Left cardiac atrium (tissue), 4 donors: ENCODE measurements around the gene ARL4A. TPM values are rescaled to one million over a fixed set of nuclear protein-coding genes. Genes with fewer than 3 reads are reported as not detected.
A peak's percentile ranks its signal among the peaks of the same experiment; 100 is the strongest.
"Not testable (repeated sequence)": the region's sequence is repeated elsewhere in the genome, so short reads cannot be mapped to it uniquely, and the experiment has no call there.

Experiments
- ATAC-seq, 2 donors: fragments of 200-7000 bp; cut with Tn5 transposase; one replicate each; pipeline ENCODE4 v1.9.1; 2020; ENCODE audit warnings: mild to moderate bottlenecking in 2 of 2, moderate library complexity in 2 of 2
- DNase-seq: peaks from one replicate; pipeline ENCODE4 v3.0.0-alpha.2; 2020
- intact Hi-C, 2 donors: fragments of 100-400 bp; cut with DNase I; formaldehyde crosslinking; loops; one replicate each; pipeline versions ENCODE4 v1.14.1 to v1.15.1; 2022 to 2023
- long read RNA-seq: library from polyadenylated mRNA; unstranded; transcript quantifications from one replicate; pipeline ENCODE4 v2.0.0, GENCODE V29; 2021
- total RNA-seq, 2 donors: library from RNA; stranded (reverse); fragmentation: NEBNext Ultra II Directional; extraction: Animal tissue kit (Norgen Biotek cat#: 25700); gene quantifications; one replicate each; pipeline ENCODE4 v1.2.1, GENCODE V29; 2021
- donor health status: DM: no; HTN: yes; CAD: no.
- donor health status: DM: no; HTN: yes; CAD: no; lungs with severe emphysema.
- donor health status: DM: yes; HTN: yes; CAD: no.
- donor health status: Dilated cardiomyopathy.

Gene ARL4A, protein sequence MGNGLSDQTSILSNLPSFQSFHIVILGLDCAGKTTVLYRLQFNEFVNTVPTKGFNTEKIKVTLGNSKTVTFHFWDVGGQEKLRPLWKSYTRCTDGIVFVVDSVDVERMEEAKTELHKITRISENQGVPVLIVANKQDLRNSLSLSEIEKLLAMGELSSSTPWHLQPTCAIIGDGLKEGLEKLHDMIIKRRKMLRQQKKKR
- total RNA-seq, result 10 to 100 TPM; 13.9 to 17.9 TPM
- long read RNA-seq, transcript ARL4A-201 (2 exons, 1,147 nt), result major isoform, 8 of 10 reads
- long read RNA-seq, partial matches to known transcripts, result 0 of 10 reads
- long read RNA-seq, other reads (novel, unspliced or antisense), result 1 of 10 reads

DNA sequence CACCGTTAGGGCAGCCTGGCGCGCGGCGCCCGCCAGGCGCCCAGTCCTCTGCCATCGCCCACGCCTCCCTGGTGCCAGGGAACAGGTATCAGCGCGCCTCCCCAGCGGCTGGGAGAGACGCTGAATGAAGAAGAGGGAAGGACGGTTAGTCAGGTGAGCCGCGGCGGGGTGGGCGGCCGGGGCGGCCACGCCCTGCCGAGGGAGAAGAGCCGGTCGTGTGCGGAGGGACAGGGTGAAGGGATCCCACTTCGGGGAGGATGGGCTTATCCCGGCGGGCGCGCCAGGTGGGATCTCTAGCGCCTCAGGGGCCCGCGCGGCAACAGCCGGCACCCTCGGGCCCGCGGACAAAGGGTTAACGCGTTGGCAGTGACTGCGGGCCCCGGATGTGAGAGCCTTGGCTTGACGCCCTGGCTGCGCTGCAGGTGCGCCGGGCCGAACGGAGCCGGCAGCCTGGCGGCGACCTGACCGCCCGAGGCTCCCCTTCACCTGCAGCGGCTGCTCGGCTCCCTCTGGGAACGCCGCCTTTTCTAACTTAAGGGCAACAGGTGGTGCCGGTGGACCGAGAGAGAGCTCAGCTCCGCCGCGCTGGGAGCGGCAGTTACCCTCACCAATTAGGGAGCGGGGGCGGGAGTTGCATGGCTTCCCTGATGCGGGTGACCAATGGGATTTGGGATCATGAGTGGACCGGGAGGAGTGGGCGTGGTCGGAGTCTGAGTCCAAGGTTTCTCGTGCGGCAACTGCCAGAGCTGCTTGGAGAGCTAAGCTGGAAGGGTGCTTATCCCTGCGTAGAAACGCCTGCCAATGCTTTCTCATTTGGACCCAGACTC, at the start of gene ARL4A:
TSS of gene ARL4A (plus strand) at position 743 of the 827 bp plus-strand sequence. CDS start 622 bp downstream, outside the sequence.
- intact Hi-C loops, result loop anchor here (5.0 to 10.0 kb wide), 4 partner anchors 85 to 578 kb away; no protein-coding TSS in a partner anchor
- ATAC-seq, result peak; percentile 95 to 98

DNA sequence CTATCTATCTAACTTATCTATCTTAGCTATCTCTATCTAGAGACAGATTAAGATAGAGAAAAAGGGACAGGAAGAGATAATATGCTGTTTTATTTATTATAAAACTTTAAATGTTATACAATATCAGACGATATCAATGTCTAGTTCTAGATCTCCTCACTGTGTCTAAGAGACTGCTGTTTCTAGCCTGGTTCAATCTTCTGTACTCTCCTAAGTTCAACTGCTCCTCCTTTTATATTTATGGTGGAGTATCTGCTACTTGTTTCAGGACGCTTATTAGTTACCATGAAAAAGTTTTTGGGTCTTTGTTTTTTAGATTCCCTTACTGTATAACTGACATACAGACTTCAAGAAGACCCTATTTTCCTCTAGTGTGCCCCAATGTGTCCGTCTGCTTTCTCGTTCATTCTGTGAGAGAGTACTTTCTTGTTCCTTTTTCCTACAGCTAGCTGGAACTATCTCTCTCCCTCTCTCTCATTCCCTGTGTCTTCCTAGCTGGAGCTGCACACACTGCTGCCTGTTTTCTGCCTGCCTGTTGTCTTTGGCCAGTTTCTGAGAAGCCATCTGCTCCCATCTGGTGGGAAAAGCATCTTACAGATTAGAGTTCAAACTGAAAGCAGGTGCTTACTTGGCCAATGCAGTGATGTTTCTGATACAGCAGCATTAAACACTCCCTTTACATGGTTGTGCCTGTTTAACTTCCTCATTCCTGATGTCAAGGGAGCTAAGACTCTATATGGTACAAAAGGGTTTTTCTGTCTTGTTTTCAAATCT, 49.4 kb upstream of the ARL4A start:
- ATAC-seq (peak; percentile 12 to 74), DNase-seq (no peak)
- intact Hi-C loops, result loop anchor here (1.0 to 10.0 kb wide), 2 partner anchors 625 to 627 kb away; no protein-coding TSS in a partner anchor

More for the DNA sequence above, at the start of gene ARL4A:
- DNase-seq, result peak; percentile 99

DNA sequence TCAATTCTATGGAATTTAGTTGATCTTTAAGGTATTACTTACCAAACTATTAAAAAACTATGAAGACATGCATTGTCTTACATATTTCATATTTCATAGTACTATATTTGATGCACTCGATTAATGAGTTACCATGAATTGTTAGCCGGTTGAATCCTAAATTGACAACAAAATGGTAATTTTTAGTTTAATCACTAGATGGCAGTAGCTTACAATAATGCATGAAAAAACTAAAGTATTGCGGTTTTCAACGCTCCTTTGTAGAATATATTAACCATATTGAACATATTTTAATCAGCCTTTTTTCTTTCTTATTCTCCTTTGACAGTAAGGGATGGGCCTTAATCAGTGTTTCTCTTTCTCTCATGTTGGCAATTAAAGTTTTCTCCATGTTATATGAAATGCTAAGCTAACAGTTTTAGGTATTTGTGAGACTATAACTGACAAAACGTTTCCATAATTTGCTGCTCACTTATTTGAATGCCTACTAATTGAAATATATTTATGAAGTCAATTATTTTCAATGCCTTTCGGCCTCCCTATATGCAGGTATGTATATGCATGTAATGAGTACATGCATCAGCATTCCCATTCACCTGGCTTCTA, 48.5 kb upstream of the ARL4A start:
- intact Hi-C loops, result loop anchor here (1.0 to 10.0 kb wide), 2 partner anchors 624 to 626 kb away; no protein-coding TSS in a partner anchor
- ATAC-seq (peak in 1 of 2 donors; percentile 37), DNase-seq (no peak)

DNA sequence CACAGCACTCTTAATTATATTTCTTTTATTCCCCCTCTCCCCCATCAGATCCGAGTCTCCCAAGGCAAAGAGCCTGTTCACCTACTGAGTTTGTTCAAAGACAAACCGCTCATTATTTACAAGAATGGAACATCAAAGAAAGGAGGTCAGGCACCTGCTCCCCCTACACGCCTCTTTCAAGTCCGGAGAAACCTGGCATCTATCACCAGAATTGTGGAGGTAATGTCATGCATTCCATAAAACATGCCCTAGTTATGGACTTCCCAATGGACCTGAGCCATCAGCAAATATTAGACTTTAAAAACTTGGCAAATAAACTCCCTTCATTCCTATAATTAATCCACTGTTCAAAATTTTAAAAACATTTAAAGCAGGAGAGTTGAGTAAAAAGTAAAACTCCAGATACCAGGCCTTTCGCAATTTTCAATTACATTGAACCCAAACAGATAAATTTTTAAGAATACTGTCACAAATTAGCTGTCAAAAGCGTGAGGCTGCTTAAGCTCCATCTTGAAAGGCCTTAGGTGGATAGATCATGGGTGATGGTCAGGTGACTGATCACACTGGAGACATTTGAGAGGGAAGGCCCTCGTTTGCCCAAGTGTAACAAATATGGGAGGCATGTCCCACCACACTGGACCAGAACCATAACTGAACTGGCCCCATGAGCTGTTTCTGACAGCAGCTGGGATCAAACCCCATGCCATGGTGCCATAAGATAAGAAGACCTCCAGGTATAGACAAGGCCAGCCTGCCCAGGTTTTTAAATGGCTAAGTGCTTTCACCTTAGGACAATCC, 46.9 kb upstream of the ARL4A start:
- intact Hi-C loops, result no loop called here
- DNase-seq, result no peak
- no peak for ATAC-seq

DNA sequence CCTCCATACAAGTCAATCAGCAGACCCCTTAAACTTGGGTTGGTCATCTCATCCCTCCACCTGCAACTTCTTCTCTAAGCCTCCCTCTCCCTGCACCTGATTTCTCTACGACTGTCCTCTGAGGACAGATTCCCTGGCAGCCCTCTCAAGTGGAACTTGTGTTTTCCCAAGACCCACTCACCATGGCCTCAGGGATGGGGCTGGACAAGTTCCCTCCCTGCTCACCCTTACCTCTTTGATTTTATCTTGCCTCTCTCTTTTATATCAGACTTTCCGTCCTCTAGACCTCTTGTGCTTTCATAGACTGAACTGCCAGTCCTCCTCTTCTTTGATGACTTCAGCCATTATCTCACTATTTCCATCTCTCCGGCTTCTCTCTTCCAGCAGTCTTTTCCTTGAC, 46.2 kb upstream of the ARL4A start:
- intact Hi-C loops, result no loop called here
- ATAC-seq (no peak), DNase-seq (no peak)

DNA sequence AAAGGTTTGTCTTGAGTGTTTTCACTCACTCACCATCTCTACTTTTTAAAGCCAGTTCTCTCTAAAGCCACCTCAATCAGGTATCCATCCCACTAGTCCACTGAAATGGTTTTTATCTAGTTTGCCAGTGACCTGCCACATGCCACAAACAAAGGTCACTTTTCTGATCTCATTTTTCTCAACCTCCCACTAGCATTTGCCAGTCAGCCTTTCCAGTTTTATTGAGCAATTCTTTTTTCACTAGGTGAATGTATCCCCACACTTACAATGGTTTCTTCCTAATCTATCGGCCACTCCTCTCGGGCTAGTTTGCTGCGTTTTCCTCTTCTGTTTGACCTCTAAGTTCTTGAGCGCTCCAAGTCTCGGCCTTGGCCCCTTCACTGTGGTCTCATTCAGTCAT, 44.9 kb upstream of the ARL4A start:
- ATAC-seq (no peak), DNase-seq (no peak)
- intact Hi-C loops, result no loop called here

DNA sequence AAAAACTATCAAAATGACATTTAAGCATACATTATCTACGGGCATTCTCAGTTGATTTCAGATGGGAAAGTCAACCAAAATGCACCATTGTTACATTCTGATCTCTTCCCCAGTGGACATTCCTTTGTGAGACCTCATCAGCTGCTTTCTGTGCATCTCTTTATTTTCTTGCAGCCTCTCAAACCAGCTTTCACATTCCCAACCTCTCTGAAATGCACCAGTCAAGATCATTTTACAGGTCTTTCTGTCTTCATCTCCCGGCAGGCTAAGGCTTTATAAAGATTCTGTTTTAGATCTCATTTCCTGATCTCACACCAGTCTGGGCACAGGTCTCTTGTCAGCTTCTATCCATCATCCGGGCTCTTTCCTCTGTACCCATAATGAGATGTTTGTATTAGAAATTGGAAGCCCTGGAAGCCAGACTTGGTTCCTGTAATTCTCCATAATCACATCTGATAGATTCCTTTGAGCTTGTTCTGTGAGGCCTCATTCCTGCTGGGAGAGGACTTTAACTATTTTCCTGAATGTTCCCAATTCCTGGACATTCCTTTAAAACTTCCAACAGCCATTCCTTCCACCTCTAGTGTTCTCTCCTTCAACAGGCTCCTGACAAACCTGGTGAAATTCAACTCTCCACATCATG, 44.3 kb upstream of the ARL4A start:
- ATAC-seq, result no peak

DNA sequence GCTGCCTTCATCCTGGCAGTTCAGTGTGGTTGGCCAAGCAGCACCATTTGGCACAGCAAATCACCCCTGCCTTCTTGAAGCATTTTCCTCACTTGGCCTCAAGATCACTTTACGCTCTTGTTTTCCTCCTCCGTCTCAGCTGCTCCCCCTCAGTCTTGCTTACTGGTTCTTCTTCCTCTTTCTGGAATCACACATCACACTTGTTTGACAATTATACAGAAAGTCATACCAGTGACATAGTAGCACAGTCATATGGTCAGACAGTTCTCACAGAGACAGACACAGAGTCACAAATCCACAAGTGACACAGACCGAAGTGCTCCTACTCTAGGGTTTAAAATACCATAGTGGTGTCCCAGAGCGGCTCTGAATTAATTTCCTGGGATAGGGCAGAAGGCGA, 43.8 kb upstream of the ARL4A start:
- intact Hi-C loops, result no loop called here

More for the DNA sequence above, 44.3 kb upstream of the ARL4A start:
- no peak for DNase-seq
- intact Hi-C loops, result no loop called here

DNA sequence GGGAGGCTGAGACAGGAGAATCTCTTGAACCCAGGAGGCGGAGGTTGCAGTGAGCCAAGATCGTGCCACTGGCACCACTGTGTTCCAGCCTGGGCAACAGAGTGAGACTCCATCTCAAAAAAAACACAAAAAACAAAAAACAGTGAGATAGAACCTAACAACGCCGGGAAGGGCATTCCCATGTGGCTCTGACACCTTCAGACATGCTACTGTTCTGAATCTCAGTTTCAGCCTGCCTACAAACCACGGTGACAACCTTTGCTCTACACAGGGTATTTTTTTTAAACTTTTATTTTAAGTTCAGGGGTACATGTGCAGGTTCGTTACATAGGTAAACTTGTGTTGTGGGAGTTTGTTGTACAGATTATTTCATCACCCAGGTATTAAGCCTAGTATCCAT, 42.2 kb upstream of the ARL4A start:
- intact Hi-C loops, ATAC-seq: not testable (repeated sequence)

More for the DNA sequence above, 43.8 kb upstream of the ARL4A start:
- DNase-seq, result no peak
- no peak for ATAC-seq

DNA sequence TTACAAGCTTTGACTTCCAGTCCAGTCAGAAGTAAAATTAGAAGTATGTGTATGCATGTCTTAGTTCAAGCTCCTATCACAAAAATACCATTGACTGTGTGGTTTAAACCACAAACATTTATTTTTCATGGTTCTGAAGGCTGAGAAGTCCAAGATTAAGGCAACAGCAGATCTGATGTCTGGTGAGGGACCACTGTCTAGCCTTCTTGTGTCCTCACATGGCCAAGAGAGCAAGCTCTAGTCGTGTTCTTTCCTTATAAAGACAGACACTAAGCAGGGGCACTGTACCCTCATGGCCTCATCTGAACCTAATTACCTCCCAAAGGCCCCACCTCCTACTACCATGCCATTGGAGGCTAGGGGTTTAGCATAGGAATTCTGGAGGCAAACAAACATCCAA, 41.3 kb upstream of the ARL4A start:
- intact Hi-C loops, result no loop called here
- DNase-seq, result no peak
- ATAC-seq, result no peak

More for the DNA sequence above, 42.2 kb upstream of the ARL4A start:
- not testable (repeated sequence) for DNase-seq

DNA sequence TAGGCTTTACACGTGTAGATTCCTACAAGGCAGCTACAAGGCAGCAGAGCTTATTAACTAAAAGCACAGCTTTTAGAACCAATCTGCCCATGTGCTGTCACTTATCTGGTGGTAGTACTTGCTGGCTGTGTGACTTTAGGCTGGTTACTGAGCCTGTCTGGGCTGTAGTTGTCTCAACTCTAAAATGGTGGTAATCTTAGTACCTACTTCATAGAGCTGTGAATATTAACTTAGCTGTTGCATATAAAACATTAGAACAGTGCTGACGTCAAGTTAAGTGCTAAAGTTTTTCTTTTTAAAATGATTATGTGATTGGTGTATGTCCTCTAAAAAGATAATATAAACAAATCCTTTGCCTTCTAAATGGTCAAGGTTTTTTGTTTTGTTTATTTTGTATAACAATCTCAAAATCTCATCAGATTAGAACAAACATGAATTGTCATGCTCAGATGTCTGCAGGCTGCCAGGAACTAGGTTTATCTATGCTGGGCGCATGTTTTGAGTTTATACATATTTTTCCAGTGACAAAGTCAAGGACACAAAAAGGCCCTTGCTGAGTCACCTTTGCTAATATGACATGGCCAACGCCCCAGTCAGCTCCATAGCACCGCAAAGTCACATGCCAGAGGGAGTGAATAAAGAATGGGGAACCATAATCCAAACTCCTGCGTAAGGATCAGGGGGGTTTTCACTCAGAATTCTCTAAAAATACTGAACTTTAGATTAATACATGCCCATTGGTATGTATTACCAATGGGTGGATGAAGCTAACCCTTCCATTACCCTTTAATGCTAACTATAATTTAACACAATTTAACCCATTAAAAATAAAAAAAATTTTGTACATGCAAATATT, 39.8 kb upstream of the ARL4A start:
- ATAC-seq (no peak), DNase-seq (no peak)
- intact Hi-C loops, result no loop called here

DNA sequence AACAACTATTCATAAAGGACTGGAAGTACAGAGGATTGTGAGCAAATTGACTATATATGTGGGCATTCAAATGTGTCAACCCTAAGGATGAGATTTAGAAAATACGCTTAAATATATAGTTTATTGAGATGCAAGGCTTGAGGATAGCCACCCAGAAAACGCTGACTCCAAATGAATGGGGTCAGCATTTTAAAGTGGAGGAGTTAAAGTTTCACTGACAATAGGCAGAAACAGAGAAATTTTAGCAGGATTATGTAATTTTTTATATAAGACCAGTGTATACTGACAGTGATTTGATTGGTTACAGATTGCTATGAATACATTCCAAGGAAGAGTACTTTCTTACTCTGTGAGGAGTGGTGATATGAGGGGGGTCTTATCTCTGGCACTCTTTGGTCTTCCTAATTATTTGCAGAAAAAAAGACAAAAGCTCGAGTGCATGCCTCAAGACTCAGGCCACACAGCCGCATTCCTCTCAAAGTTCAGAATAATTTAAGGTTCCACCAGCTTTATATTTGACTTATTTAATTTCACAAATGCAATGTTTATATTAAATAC, 38.6 kb upstream of the ARL4A start:
- no peak for DNase-seq
- intact Hi-C loops, result no loop called here
- ATAC-seq, result no peak

DNA sequence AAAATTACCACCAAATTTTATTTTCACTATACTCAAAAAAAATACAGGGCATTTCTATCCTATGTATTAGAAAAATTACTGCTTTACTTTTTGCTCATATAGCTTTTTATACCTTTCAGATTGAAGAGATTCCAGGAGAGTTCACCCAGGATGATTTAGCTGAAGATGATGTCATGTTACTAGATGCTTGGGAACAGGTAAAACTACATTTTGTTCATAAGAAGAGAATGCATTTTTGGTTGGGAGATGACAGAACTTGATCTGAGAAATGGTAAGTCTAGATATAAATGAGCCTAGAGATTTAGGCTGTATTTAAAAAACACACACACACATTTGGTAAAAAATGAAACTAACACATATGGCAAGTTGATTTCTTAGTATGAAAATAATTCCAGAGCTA, 38.1 kb upstream of the ARL4A start:
- no peak for DNase-seq
- no peak for ATAC-seq
- intact Hi-C loops, result no loop called here

DNA sequence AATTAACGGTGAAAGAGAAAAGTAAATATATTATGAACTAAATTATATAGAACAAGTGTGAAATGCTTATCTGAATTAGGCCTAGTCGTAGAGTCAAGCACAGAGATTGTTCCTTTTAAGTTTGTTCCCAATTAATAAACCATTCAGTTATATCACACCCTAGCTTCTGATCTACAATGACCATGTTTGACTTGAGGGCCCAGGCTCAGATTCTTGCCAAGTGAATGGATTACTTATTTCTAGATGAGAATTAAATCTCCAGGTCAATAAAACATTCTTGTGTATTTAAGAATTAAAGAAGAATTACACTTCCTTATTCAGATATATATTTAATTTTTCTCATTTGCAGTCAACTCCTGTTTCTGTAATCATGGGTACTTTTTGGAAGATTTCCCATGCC, 37.4 kb upstream of the ARL4A start:
- ATAC-seq (no peak), DNase-seq (no peak)
- intact Hi-C loops, result no loop called here

DNA sequence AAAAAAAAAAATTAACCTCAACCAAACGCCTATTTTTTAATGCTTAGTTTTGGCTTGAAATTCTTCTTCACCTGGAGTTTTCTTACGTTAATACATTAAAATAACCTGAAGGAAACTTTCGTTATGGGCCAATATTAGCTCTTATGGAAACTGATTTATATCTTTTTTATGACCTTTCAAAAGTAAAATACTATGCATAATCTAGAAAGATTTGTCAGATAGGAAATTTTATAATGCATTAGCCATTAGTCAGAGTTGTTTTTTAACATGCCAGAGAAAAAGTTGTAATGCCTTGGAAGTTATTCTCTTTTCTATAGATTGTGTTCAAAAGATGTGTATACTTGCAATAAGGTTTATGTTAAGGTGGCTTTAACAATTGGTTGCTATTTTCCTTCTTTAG, 34.3 kb upstream of the ARL4A start:
- DNase-seq (no peak), ATAC-seq (no peak)
- intact Hi-C loops, result no loop called here

DNA sequence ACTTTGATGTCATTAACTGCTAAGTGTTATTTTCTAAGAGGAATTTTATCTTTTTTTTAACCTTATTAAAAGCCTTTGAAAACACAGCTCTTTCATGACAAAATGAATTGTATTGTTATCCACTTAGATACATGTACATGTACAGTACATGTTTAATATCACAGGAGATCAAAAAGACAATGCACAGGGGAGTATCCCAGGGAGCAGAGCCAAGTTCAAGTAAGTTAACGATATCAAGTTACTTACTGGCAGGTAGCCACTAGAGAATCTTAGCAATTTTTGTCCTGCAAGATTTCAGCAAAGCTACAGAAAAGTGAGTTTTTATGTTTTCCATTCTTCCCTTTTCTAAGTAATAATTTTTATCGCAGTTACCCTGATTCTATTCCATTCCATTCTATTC, 33.9 kb upstream of the ARL4A start:
- no peak for ATAC-seq
- no peak for DNase-seq
- intact Hi-C loops, result no loop called here

DNA sequence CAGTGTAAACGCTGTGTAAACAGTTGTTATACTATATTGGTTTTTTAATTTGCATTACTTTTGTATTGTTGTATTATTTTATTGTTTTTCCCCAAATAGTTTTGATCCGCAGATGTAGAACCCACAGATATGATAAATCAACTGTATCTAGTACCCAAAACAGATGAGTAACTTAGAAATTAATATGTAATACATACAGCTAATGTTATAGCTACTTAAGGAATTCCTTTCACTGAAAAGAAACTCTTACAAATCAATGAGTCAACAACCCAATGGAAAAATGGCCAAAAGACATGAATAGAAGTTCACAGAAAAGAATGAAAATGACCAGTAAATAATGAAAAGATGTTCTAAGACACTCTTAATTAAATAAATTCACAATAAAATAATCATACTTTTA, 32.3 kb upstream of the ARL4A start:
- DNase-seq (no peak), ATAC-seq (no peak)
- intact Hi-C loops, result no loop called here
